ENCODE results near the gene FLNC.

- TF ChIP-seq RFX5 (IDR thresholded peaks at IDR 0.05): no peak
- no peak for TF ChIP-seq MAZ (IDR thresholded peaks at IDR 0.05; ENCODE audit: borderline replicate concordance, low read depth, low read length)
- TF ChIP-seq FOXS1 (CRISPR knock-in tag; IDR thresholded peaks at IDR 0.05): no peak
- no peak for TF ChIP-seq CTCF (IDR thresholded peaks at IDR 0.05)
These were observed 31.9 kb downstream of the FLNC start for GRCh38 chr7:128861957-128862570.
